Neutrophil (primary cell): ENCODE measurements around the gene RAX.

Source experiments
- H3K27ac ChIP-seq: fragments of 200-600 bp; sonication (generic); 2 replicates; pipeline ENCODE4 v1.5.1; 2016; ENCODE audit warnings: mild to moderate bottlenecking, moderate library complexity
- H3K27me3 ChIP-seq: fragments of 200-600 bp; sonication (generic); 2 replicates; pipeline ENCODE4 v1.6.0; 2016; ENCODE audit warnings: mild to moderate bottlenecking
- H3K36me3 ChIP-seq: fragments of 200-600 bp; sonication (generic); 2 replicates; pipeline ENCODE4 v1.5.1; 2017
- H3K4me1 ChIP-seq, 2 experiments: fragments of 200-600 bp in 1 of 2; sonication (generic) in 1 of 2; 1 replicate in 1 of 2; 2 replicates in 1 of 2; pipeline versions ENCODE4 v1.5.1 to v1.6.1; 2013 to 2016; ENCODE audit warnings: low read depth in 1 of 2, low read length in 1 of 2, mild to moderate bottlenecking in 1 of 2, moderate library complexity in 1 of 2; ENCODE audit not compliant: control insufficient read depth in 1 of 2, insufficient read depth in 1 of 2
- H3K4me3 ChIP-seq, 2 experiments: fragments of 200-600 bp in 1 of 2; sonication (generic) in 1 of 2; 1 replicate in 1 of 2; 2 replicates in 1 of 2; pipeline ENCODE4 v1.5.1; 2013 to 2016; ENCODE audit warnings: low read depth in 1 of 2, low read length in 1 of 2, mild to moderate bottlenecking in 1 of 2, moderate library complexity in 1 of 2
- H3K9me3 ChIP-seq: fragments of 200-600 bp; sonication (generic); 2 replicates; pipeline ENCODE4 v1.5.1; 2016
- TF ChIP-seq, protein P1 (sequence below): fragments of 200-600 bp; sonication (generic); IDR thresholded peaks from 2 replicates; pipeline ENCODE4 v1.5.1; 2016; ENCODE audit warnings: antibody characterized with exemption

Gene RAX

DNA sequence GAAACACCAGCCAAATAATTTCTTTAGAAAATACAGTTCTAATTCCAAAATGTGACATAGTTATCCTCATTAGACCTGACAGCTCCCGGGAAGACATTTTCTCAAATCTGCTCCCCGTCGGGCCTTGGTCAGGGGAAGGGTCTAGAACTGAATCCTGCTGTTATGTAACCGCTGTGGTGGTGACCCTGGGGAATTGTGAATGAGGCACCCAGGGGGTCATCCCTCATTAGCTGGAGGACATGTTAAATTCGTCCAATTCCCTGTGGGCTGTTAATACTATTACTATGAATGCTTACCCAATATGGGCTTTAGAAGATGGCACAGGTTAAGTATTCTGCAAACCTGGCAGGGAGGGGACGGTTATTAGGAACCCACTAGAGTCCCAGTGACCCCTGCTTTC is 33.4 kb upstream of the RAX start:
- H3K4me3 ChIP-seq, result no peak overlapping the region
- H3K9me3 ChIP-seq, result no peaks in the 10 kb centered on the region
- peaks cover 0 to 5% of the 10 kb centered on the region in 2 experiments for H3K4me1 ChIP-seq
- no peak overlapping the region for H3K27ac ChIP-seq
- H3K36me3 ChIP-seq, result no peaks in the 10 kb centered on the region
- peaks cover 79% of the 10 kb centered on the region for H3K27me3 ChIP-seq
- TF ChIP-seq, protein P1, sequence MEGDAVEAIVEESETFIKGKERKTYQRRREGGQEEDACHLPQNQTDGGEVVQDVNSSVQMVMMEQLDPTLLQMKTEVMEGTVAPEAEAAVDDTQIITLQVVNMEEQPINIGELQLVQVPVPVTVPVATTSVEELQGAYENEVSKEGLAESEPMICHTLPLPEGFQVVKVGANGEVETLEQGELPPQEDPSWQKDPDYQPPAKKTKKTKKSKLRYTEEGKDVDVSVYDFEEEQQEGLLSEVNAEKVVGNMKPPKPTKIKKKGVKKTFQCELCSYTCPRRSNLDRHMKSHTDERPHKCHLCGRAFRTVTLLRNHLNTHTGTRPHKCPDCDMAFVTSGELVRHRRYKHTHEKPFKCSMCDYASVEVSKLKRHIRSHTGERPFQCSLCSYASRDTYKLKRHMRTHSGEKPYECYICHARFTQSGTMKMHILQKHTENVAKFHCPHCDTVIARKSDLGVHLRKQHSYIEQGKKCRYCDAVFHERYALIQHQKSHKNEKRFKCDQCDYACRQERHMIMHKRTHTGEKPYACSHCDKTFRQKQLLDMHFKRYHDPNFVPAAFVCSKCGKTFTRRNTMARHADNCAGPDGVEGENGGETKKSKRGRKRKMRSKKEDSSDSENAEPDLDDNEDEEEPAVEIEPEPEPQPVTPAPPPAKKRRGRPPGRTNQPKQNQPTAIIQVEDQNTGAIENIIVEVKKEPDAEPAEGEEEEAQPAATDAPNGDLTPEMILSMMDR, result no peak

DNA sequence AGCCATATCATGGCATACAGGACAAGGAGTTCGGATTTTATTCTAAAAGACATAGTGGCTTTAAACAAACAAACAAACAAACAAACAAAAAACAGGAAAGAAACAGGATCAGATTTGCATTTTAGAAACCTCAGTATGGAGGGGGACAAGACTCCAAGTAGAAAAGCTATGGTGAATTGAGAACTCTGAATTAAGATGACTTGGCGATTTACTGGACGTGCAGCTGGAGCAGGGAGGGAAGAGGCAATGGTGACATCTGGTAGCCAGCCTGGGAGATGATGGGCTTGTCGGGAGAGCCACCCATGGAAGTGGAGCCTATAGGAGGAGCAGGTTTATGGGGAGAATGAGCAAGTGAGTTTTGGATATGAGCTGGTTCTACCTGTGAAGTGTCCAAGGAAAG is 32.0 kb upstream of the RAX start:
- no peaks in the 10 kb centered on the region for H3K9me3 ChIP-seq
- no peak overlapping the region for H3K27ac ChIP-seq
- H3K4me3 ChIP-seq, result no peak overlapping the region
- TF ChIP-seq, protein P1, result no peak
- H3K4me1 ChIP-seq, result peaks cover 0 to 5% of the 10 kb centered on the region in 2 experiments
- H3K27me3 ChIP-seq, result peaks cover 66% of the 10 kb centered on the region
- no peaks in the 10 kb centered on the region for H3K36me3 ChIP-seq

DNA sequence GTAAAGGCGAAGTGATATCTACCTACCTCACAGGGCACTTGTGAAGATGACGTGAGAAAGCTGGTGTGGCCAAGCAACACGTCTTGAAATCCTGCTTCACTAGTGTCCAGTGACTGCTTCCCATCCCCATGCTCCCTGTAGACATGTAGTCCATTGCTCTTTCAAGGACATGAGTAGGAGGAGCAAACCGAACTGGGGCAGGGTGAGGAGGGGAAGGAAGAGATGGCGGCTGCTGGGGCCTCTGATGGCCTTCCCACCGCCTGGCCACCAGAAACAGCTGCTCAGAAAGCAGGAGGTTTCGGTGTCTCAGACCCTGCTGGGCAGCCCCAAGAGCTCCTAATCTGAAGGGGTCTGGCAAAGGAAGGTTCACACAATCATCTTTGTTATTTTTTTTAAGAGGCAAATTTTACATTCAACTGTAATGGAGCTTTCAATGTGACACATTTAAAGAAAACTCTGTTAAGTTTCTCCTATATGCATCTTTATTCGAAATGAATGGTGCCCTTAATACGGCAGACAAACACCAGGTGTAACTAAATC is 30.5 kb upstream of the RAX start:
- Histone ChIP-seq H3K27ac (no peak overlapping the region), H3K4me3 (no peak overlapping the region), H3K9me3 (no peaks in the 10 kb centered on the region), H3K36me3 (no peaks in the 10 kb centered on the region), H3K4me1 (peaks cover 0 to 3% of the 10 kb centered on the region in 2 experiments), H3K27me3 (peaks cover 50% of the 10 kb centered on the region)
- TF ChIP-seq, protein P1, result no peak

DNA sequence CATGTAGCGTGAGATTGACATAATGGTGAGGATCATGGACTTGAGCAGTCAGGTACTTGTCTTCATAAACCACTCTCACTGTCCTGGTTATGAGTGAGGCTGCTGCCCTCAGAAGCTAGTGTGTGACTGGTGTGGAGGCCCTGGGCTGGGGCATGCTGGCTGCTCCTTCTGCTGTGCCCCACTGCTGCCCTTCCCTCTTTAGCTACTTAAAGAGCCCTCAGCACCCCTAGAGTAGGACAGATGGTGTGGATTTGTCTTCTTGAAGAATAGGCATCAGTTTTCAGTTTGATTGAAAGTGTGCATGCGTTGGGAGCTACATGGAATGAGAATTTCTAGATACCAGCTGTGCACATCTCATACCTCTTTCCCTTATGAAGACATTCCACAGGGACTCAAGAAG is 29.8 kb upstream of the RAX start:
- Histone ChIP-seq H3K36me3 (no peaks in the 10 kb centered on the region), H3K27me3 (peaks cover 43% of the 10 kb centered on the region), H3K27ac (no peak overlapping the region), H3K9me3 (no peaks in the 10 kb centered on the region), H3K4me3 (no peak overlapping the region), H3K4me1 (no peaks in the 10 kb centered on the region)
- TF ChIP-seq, protein P1, result no peak

DNA sequence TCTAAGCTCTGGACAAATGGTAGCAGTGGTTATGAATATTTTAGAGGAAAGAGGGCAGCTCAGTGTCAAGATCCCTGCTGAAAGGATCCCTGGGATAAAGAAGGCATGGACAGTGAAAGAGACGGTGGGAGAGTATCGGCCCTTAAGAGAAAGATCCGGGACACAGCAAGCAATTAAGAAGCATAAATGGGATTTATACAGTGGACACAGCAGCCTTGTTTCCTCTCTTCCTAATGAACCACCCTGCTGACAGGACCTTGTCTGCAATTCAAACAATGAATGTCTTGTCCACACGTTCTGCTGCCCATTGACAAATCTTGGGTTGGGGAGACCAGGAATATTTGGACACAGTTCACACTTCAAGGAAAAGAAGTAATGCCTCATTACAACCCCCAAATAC is 28.7 kb upstream of the RAX start:
- Histone ChIP-seq H3K36me3 (no peaks in the 10 kb centered on the region), H3K27ac (no peak overlapping the region), H3K4me3 (no peak overlapping the region), H3K4me1 (no peaks in the 10 kb centered on the region), H3K27me3 (peaks cover 32% of the 10 kb centered on the region), H3K9me3 (no peaks in the 10 kb centered on the region)
- TF ChIP-seq, protein P1, result no peak
